Stimulated activated CD4-positive, alpha-beta T cell treated with anti-CD3 and anti-CD28 coated beads, Interleukin-4, amount 100 ng/mL, for 24 hours (primary cell): ENCODE data around the gene KCNIP4.

ENCODE experiments used
- DNase-seq: peaks from one replicate; pipeline ENCODE4 v3.0.0-alpha.2; 2020

Gene KCNIP4

GRCh38 chr4:21134994-21135393, 813.6 kb downstream of the KCNIP4 start:
- DNase-seq, result no peak

GRCh38 chr4:21130606-21131005, 818.0 kb downstream of the KCNIP4 start:
- DNase-seq, result no peak

DNA sequence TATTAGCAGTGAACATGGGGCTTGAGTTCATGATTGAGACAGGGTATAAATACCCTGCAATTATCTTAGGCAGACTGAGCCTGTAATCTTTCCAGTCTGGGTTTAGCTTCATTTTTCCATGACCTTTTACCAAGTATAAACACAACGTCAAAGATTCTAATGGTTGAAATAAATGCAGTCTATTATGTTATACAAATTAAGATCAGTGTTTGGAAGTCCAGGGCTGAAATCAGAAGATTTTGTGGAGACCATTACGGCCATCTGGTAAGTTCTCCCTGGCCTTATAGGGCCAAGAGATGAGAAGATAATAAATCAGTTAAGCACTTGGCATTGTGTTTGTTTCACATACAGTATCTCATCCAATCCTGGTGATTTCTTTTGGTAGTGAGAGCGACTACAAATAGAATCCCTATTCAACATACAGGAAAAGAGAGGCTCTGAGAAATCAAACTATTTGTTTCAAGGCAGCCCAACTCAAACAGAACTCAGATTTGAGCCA, 822.5 kb downstream of the KCNIP4 start:
- DNase-seq, result no peak

GRCh38 chr4:21118301-21118700, 830.3 kb downstream of the KCNIP4 start:
- no peak for DNase-seq

- DNase-seq, result no peak
Measured at GRCh38 chr4:21117541-21118180, 830.9 kb downstream of the KCNIP4 start.

GRCh38 chr4:21113496-21114223, 834.9 kb downstream of the KCNIP4 start:
- no peak for DNase-seq

GRCh38 chr4:21102667-21103066, 845.9 kb downstream of the KCNIP4 start:
- no peak for DNase-seq

- DNase-seq, result no peak
Measured at GRCh38 chr4:21097865-21098264, 850.7 kb downstream of the KCNIP4 start.

GRCh38 chr4:21097026-21097425, 851.5 kb downstream of the KCNIP4 start:
- DNase-seq, result no peak

GRCh38 chr4:21092531-21092930, 856.0 kb downstream of the KCNIP4 start:
- DNase-seq, result no peak

DNA sequence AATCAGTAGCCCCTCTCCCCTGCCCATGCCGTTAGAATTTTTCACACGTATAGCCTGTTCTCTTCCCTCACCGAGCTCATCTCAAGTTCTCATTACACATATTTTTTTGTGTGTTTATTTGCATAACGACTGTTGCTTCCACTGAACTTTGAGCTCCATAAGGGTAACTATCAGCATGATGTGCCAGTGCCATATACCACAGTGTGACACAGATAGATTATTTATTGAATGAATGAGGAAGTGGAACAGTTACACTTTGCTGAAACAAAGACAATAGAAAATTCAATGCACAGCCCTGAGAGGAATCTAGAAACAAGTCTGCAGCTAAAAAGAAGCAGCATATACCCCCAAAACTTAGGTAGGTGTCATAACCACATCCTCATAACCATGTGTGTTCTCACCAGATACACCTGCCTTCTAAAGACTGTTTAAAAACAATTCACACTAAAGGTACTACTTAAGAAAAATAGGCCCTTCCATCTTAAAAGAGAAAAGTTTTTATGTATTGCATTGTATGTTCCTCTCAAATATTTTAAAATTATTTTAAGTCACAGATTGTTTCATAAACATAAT, 858.4 kb downstream of the KCNIP4 start:
- no peak for DNase-seq

DNA sequence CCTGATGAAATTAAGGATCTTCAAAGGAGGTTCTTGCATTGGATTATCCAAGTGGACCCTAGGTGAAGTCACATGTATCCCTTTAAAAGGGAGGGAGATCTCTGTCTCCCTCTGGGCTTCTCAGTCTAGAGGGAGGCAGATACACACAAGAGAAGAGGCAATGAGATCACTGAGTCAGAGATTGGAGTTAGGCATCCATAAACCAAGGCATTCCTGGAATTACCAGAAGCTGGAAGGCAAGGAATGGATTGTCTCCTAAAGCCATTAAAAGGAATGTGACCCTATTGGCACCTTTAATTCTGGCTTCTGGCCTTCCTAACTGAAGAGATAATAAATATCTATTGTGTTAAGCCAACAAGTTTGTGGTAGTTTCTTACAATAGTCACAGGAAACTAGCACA, 865.2 kb downstream of the KCNIP4 start:
- DNase-seq, result no peak

GRCh38 chr4:21077967-21078366, 870.6 kb downstream of the KCNIP4 start:
- no peak for DNase-seq

DNA sequence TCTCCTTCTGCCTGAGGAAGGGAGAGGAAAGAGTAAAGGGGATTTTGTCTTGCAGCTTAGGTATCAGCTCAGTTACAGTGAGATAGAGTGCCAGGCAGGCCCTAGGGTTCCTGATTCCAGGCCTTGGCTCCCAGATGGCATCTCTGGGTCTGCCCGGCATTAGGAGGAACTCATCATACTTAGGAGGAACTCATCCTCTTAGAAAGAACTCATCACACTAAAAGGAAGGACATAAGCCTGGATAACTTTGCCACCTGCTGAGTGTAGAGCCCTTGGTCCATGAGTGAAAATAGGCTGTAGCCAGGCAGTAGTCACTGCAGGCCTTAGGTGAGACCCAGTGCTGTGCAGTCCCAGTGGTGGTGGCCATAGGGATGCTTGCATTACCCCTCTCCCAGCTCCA, 881.2 kb downstream of the KCNIP4 start:
- no peak for DNase-seq

DNA sequence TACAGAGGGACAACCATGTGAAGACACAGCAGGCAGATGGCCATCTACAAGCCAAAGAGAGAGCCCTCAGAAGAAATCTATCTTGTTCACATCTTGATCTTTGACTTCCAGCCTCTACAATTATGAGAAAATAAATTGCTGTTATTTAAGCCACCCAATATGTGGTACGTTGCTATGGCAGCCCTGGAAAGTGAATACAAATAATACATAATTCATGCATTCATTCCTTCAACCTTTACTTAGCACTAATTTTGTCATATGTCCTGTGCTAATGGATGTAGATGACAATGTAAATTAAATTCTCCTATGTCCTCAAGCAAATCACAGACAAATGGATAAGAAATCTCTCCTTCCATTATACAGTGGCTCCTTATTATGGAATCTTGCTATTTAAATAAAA, 886.7 kb downstream of the KCNIP4 start:
- DNase-seq, result no peak

DNA sequence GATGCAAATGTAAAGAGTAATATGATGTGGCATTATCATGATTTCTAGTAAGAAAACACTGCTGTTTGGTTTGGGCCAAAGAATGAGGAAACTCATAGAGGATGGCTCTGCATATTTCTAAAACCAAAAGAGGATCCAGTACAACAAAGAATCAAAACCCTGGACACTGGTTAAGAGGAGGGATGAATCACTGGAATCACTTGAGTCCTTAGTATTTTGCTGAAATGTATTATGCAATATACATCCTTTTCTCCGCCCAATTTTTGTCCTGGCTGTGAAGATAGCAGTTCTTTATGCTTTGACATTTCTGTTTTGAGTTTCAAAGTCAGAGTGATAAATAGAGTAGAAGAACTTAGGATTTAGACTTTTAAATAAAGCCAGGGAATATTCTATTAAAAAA, 902.4 kb downstream of the KCNIP4 start:
- DNase-seq, result no peak

DNA sequence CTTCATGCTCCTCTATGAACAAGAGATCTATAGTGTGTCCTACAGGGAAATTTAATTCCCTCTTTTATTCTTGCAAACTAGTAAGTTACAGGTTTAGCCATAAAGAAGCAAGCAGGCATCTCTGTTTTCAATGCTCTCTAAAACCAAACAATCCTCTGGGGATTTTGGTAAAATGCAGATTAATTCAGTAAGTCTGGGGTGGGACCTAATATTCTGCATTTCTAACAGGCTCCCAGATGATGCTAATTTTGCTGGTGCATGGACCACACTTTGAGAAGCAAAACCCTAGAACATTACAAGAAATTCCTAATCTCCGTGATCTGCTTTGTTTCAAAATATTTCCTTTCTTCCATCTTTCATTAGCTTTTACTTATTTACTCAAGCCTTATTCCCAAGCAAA, 903.5 kb downstream of the KCNIP4 start:
- DNase-seq, result no peak

GRCh38 chr4:21041708-21042107, 906.9 kb downstream of the KCNIP4 start:
- DNase-seq, result no peak

DNA sequence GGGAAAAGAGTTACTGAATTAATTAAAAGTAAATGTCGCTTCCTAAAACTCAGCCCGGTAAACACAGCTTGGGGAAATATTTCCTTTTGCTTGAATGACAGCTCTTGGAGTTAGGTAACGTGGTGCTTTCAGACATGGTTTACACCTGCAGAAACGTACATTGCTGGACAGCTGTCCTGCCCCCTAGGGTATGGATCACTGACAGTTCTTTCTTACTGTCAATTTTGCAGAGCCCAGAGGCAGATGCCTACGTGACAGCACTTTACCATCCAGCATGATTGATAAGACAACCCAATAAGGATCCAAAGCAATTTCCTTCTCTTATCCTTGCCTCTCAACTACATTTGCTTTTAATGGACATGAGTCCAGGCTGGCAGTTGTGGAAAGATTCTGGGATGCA, 913.8 kb downstream of the KCNIP4 start:
- no peak for DNase-seq

- no peak for DNase-seq
Measured at GRCh38 chr4:21032089-21032645, 916.4 kb downstream of the KCNIP4 start.

DNA sequence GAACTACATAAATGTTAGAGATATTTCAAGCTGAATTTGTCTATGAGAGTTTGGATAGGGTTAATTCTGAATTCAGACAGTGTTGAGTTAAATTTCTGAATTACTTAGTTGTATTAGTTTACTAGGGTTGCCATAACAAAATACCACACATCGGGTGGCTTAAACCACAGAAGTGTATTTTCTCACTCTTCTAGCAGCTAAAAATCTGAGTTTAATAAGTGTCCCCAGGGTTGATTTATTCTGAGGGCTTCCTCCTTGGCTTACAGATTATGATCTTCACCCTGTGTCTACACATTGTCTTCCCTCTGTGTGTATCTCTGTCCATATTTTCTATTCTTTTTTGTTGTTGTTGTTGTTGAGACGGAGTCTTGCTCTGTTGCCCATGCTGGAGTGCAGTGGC, 929.8 kb downstream of the KCNIP4 start:
- no peak for DNase-seq

DNA sequence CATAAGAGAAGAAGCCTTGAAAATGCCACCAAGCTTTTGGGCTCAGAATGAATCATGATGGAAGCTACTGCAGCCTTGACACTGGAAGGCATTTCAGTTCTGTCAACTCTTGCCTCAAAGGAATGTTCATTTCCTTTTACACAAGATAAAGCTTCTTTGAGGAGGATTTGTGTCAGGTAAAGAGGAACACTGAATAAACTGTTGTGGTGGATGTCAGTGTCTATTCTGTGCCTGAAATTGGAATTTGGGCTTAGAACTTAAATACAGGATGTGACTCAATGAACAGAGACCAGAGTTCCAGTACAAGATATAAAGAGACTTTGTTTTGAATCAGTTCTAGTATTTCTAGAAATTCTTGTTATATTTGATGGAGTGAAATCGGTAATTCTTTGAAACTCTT, 935.1 kb downstream of the KCNIP4 start:
- DNase-seq, result no peak

- no peak for DNase-seq
Measured at GRCh38 chr4:21012851-21013331, 935.7 kb downstream of the KCNIP4 start.

DNA sequence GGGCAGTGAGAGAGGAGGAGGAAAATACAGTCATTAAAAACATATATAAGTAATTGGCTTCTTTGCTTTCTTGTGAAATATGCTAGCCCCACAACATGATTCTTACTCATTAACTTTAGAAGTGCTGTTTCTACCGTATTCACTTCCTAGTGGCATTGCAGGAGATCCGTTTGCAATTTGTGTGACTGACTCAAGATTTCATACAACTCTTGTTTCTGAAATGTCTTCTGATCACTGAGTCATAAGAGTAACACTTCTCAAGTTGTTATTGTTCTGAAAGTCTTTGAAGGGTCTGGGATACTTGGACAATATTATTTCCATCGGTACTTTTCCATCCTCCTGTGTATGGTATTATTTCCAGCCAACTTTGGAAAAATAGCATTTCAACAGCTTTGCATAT, 937.5 kb downstream of the KCNIP4 start:
- DNase-seq, result no peak
